K562 (cell line): ENCODE results near the gene PTPN11. TPM values are rescaled to one million over a fixed set of nuclear protein-coding genes. Genes with fewer than 3 reads are reported as not detected.

Experiments
- ARID1B ChIP-seq: fragments of 450-650 bp; IDR thresholded peaks from 2 replicates; pipeline ENCODE4 v1.6.1; 2016; ENCODE audit warnings: antibody characterized with exemption, mild to moderate bottlenecking, inconsistent platforms
- BCLAF1 ChIP-seq, 2 experiments: fragments of 450-650 bp in 1 of 2; IDR thresholded peaks; 2 replicates each; pipeline ENCODE4 v1.6.1; 2011 to 2017; ENCODE audit warnings: low read depth in 2 of 2, antibody characterized with exemption in 1 of 2, borderline replicate concordance in 1 of 2, low read length in 1 of 2, mild to moderate bottlenecking in 1 of 2, mixed read lengths in 1 of 2; ENCODE audit not compliant: control insufficient read depth in 1 of 2
- CCNT2 ChIP-seq: IDR thresholded peaks from 2 replicates; pipeline ENCODE4 v1.6.1; 2011; ENCODE audit warnings: borderline replicate concordance, low read depth, mild to moderate bottlenecking, moderate library complexity, mixed read lengths, low read length; ENCODE audit not compliant: insufficient read length; ENCODE audit errors: extremely low read depth
- FOXP1 ChIP-seq: sonication (generic); formaldehyde crosslinking; IDR thresholded peaks from 2 replicates; pipeline ENCODE4 v1.8.0; 2022; ENCODE audit warnings: mild to moderate bottlenecking, missing genetic modification reagents
- HDAC2 ChIP-seq: fragments of 450-650 bp; IDR thresholded peaks from 2 replicates; pipeline ENCODE4 v1.6.1; 2016; ENCODE audit warnings: mild to moderate bottlenecking
- HDGF ChIP-seq: fragments of 450-650 bp; IDR thresholded peaks from 2 replicates; pipeline ENCODE4 v1.6.1; 2016
- KDM5B ChIP-seq: fragments of 200-600 bp; sonication (generic); IDR thresholded peaks from 2 replicates; pipeline ENCODE4 v1.6.1; 2012; ENCODE audit warnings: low read depth, mild to moderate bottlenecking, moderate library complexity, low read length, control low read depth, inconsistent platforms; ENCODE audit not compliant: insufficient replicate concordance
- LEF1 ChIP-seq: fragments of 450-650 bp; IDR thresholded peaks from 2 replicates; pipeline ENCODE4 v1.6.1; 2016; ENCODE audit warnings: mild to moderate bottlenecking
- MAFF ChIP-seq: IDR thresholded peaks from 2 replicates; pipeline ENCODE4 v1.6.1; 2012; ENCODE audit warnings: low read length, improper control_type of control experiment
- NFE2 ChIP-seq: IDR thresholded peaks from 2 replicates; pipeline ENCODE4 v1.6.1; 2014; ENCODE audit warnings: antibody characterized with exemption, low read depth
- PTBP1 ChIP-seq: fragments of 200-400 bp; formaldehyde crosslinking; IDR thresholded peaks from 2 replicates; pipeline ENCODE4 v1.6.1; 2017; ENCODE audit warnings: low read depth, low read length
- RAD51 ChIP-seq: fragments of 450-650 bp; IDR thresholded peaks from 2 replicates; pipeline ENCODE4 v1.7.1; 2016; ENCODE audit warnings: low read depth, mild to moderate bottlenecking, borderline replicate concordance
- RBM39 ChIP-seq: fragments of 200-400 bp; formaldehyde crosslinking; optimal IDR thresholded peaks from 2 replicates; pipeline ENCODE3; 2018; ENCODE audit warnings: low read depth, low read length
- SMAD3 ChIP-seq: fragments of 450-650 bp; formaldehyde crosslinking; conservative IDR thresholded peaks from 2 replicates; pipeline ENCODE4 v1.4.0; 2020; ENCODE audit warnings: mild to moderate bottlenecking
- TCFL5 ChIP-seq: fragments of 250-450 bp; sonication (Bioruptor Pico); conservative IDR thresholded peaks from 2 replicates; pipeline ENCODE4 v1.6.1; 2021; ENCODE audit warnings: mild to moderate bottlenecking, moderate library complexity, matching md5 sums
- TEAD4 ChIP-seq, 2 experiments: sonication (generic) in 1 of 2; formaldehyde crosslinking in 1 of 2; IDR thresholded peaks; 2 replicates each; pipeline versions ENCODE4 v1.6.1 to v1.8.0; 2012 to 2022; ENCODE audit warnings: borderline replicate concordance in 1 of 2, inconsistent platforms in 1 of 2, low read length in 1 of 2, mild to moderate bottlenecking in 1 of 2, missing genetic modification reagents in 1 of 2
- TRIM24 ChIP-seq, 2 experiments: fragments of 450-650 bp; IDR thresholded peaks; 2 replicates each; pipeline ENCODE4 v1.6.1; 2016
- polyA plus RNA-seq, 8 experiments: library from polyadenylated mRNA; depleted of rRNA in 4 of 8; stranded (reverse) in 5 of 8; unstranded in 3 of 8; fragments of >200 nt; fragmentation: Nextera tagmentation in 2 of 8; fragmentation: Illumina TruSeq in 1 of 8; extraction: Ambion mirVana in 2 of 8; extraction: Trizol in 1 of 8; gene quantifications; 2 replicates each; pipeline versions ENCODE4 v1.2.1 to v1.2.3, GENCODE V29; 2011 to 2014; ENCODE audit warnings: inconsistent platforms in 1 of 8, missing spikeins in 1 of 8
- total RNA-seq, 7 experiments: library from RNA; depleted of rRNA in 6 of 7; stranded (reverse); fragments of >200 nt in 6 of 7; fragmentation: Illumina TruSeq in 2 of 7; extraction: Trizol in 2 of 7; gene quantifications; 2 replicates each; pipeline versions ENCODE4 v1.2.1 to v1.2.3, GENCODE V29; 2011 to 2021; ENCODE audit warnings: low replicate concordance in 1 of 7
- TF ChIP-seq, protein P1 (sequence below): IDR thresholded peaks from 2 replicates; pipeline ENCODE4 v1.6.1; 2016; ENCODE audit warnings: missing genetic modification characterization, missing compliant biosample characterization
- TF ChIP-seq, protein P2 (sequence below): sonication (generic); formaldehyde crosslinking; IDR thresholded peaks from 2 replicates; pipeline ENCODE4 v1.8.1; 2023; ENCODE audit warnings: mild to moderate bottlenecking, missing genetic modification reagents
- TF ChIP-seq, protein P3 (sequence below): fragments of 450-650 bp; IDR thresholded peaks from 2 replicates; pipeline ENCODE4 v1.6.1; 2014; ENCODE audit warnings: low read depth, mild to moderate bottlenecking, moderate library complexity, borderline replicate concordance

PTPN11 gene
- total and polyA plus RNA-seq, 9 of the 15 experiments (the other 6 are each of a cell fraction or from before 2014, with no cell fraction given): 22.5 to 126 (median 79.7) TPM

DNA sequence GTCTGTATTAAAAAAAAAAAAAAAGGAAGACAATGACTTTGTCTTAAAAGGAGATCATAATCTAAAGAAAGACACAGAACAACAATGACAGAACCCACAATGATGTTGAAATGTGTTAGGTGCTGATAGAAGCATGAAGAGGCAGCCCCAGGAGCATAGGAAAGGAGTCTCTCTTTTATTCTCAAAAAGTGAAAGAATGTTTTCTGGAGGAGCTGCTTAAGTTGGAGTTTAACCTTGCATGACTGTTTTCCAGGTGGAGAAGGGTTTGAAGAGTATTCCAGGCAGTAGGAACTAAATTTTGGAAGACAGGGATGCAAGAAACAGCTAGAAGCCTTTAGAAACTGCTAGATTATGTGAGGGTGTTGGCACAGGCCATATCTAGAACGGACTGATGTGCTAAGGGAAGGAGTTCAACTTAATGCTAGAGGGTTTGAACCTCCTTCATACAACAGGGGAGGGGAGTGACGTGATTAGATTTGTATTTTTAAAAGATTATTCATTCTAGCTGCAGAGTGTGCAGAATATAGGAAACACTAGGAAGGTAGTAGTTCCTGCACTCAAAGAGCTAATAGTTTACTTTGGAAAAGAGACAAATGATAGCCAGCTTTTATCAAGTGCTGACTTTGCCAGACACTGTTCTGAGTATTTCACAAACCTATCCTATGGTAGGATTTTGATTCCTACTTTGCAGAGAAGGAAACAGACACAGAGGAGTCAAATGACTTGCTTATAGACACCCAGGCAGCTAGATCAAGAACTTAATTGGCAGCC lies 4.7 kb upstream of the PTPN11 start (continued):
- TF ChIP-seq, protein P1, sequence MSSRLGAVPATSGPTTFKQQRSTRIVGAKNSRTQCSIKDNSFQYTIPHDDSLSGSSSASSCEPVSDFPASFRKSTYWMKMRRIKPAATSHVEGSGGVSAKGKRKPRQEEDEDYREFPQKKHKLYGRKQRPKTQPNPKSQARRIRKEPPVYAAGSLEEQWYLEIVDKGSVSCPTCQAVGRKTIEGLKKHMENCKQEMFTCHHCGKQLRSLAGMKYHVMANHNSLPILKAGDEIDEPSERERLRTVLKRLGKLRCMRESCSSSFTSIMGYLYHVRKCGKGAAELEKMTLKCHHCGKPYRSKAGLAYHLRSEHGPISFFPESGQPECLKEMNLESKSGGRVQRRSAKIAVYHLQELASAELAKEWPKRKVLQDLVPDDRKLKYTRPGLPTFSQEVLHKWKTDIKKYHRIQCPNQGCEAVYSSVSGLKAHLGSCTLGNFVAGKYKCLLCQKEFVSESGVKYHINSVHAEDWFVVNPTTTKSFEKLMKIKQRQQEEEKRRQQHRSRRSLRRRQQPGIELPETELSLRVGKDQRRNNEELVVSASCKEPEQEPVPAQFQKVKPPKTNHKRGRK (tag): no peak
- TF ChIP-seq RBM39 (no peak), TRIM24 (IDR thresholded peaks at IDR 0.05) (0 out of 4 replicates have a peak, but pooled peaks of 1 of the 2 experiments have one; percentile 8), CCNT2 (no peak), FOXP1 (CRISPR knock-in tag) (no peak), HDAC2 (0 out of 2 replicates have a peak, but pooled peaks have one; percentile 27), PTBP1 (no peak), BCLAF1 (IDR thresholded peaks at IDR 0.05; ENCODE audit: borderline replicate concordance in 1 of 2, control insufficient read depth in 1 of 2, low read depth in 2 of 2, low read length in 1 of 2) (no peak), KDM5B (no peak), TCFL5 (no peak), HDGF (no peak), MAFF (no peak), SMAD3 (CRISPR knock-in tag) (no peak), TEAD4 (IDR thresholded peaks at IDR 0.05; ENCODE audit: low read length) (peak; percentile 60), TEAD4 (CRISPR knock-in tag; IDR thresholded peaks at IDR 0.05; ENCODE audit: borderline replicate concordance) (no peak), NFE2 (peak; percentile 43), RAD51 (no peak), ARID1B (peak; percentile 86), LEF1 (peak; percentile 61)
- TF ChIP-seq, protein P2, sequence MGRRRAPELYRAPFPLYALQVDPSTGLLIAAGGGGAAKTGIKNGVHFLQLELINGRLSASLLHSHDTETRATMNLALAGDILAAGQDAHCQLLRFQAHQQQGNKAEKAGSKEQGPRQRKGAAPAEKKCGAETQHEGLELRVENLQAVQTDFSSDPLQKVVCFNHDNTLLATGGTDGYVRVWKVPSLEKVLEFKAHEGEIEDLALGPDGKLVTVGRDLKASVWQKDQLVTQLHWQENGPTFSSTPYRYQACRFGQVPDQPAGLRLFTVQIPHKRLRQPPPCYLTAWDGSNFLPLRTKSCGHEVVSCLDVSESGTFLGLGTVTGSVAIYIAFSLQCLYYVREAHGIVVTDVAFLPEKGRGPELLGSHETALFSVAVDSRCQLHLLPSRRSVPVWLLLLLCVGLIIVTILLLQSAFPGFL (CRISPR knock-in tag): no peak
- TF ChIP-seq, protein P3, sequence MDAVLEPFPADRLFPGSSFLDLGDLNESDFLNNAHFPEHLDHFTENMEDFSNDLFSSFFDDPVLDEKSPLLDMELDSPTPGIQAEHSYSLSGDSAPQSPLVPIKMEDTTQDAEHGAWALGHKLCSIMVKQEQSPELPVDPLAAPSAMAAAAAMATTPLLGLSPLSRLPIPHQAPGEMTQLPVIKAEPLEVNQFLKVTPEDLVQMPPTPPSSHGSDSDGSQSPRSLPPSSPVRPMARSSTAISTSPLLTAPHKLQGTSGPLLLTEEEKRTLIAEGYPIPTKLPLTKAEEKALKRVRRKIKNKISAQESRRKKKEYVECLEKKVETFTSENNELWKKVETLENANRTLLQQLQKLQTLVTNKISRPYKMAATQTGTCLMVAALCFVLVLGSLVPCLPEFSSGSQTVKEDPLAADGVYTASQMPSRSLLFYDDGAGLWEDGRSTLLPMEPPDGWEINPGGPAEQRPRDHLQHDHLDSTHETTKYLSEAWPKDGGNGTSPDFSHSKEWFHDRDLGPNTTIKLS: no peak
